Right renal cortex interstitium (tissue), 3 donors: ENCODE data around the gene SPCS3. TPM values are rescaled to one million over a fixed set of nuclear protein-coding genes. Genes with fewer than 3 reads are reported as not detected.
"Not testable (repeated sequence)": the region's sequence is repeated elsewhere in the genome, so short reads cannot be mapped to it uniquely, and the experiment has no call there.

ENCODE experiments used
- DNase-seq, 3 donors: peaks; one replicate each; pipeline ENCODE4 v3.0.0-alpha.2; 2013; ENCODE audit warnings: low read depth in 3 of 3, low spot score in 2 of 3
- polyA plus RNA-seq, 3 donors: library from polyadenylated mRNA; unstranded; fragments of 120-200 nt; gene quantifications; one replicate each; pipeline ENCODE4 v1.2.1, GENCODE V29; 2013; ENCODE audit not compliant: insufficient read length in 3 of 3

SPCS3 gene
- 10 to 100 TPM; 84.8 to 90.1 (median 86.6) TPM for polyA plus RNA-seq

- DNase-seq, result peak; percentile 82 to 95 (median 90)
Observed at GRCh38 chr4:176319704-176320339, at the start of gene SPCS3. Gene SPCS3 (plus strand): TSS chr4:176319966. CDS start chr4:176320077, 111 bp downstream.

- peak in 2 of 3 donors; percentile 2 to 12 for DNase-seq
Observed at GRCh38 chr4:176270669-176271068, 49.1 kb upstream of the SPCS3 start.

GRCh38 chr4:176271749-176272148, 48.0 kb upstream of the SPCS3 start:
- DNase-seq, result no peak

GRCh38 chr4:176272799-176273198, 47.0 kb upstream of the SPCS3 start:
- no peak for DNase-seq

- DNase-seq, result no peak
Observed at GRCh38 chr4:176273736-176274135, 46.0 kb upstream of the SPCS3 start.

GRCh38 chr4:176274441-176274840, 45.3 kb upstream of the SPCS3 start:
- no peak for DNase-seq

- DNase-seq, result no peak
Observed at GRCh38 chr4:176276710-176277109, 43.1 kb upstream of the SPCS3 start.

GRCh38 chr4:176277162-176277904, 42.4 kb upstream of the SPCS3 start:
- DNase-seq, result peak in 2 of 3 donors; percentile 7 to 16

- DNase-seq, result not testable (repeated sequence)
Observed at GRCh38 chr4:176279560-176279959, 40.2 kb upstream of the SPCS3 start.

- no peak for DNase-seq
Observed at GRCh38 chr4:176286728-176287127, 33.0 kb upstream of the SPCS3 start.

- no peak for DNase-seq
Observed at GRCh38 chr4:176287546-176287945, 32.2 kb upstream of the SPCS3 start.

GRCh38 chr4:176288020-176288419, 31.7 kb upstream of the SPCS3 start:
- no peak for DNase-seq

- DNase-seq, result no peak
Observed at GRCh38 chr4:176289561-176289960, 30.2 kb upstream of the SPCS3 start.

- no peak for DNase-seq
Observed at GRCh38 chr4:176290520-176290919, 29.2 kb upstream of the SPCS3 start.

- DNase-seq, result no peak
Observed at GRCh38 chr4:176291748-176292147, 28.0 kb upstream of the SPCS3 start.

GRCh38 chr4:176292920-176293319, 26.8 kb upstream of the SPCS3 start:
- DNase-seq, result no peak

GRCh38 chr4:176293660-176294059, 26.1 kb upstream of the SPCS3 start:
- no peak for DNase-seq

GRCh38 chr4:176295907-176296306, 23.9 kb upstream of the SPCS3 start:
- DNase-seq, result not testable (repeated sequence)

GRCh38 chr4:176298664-176299063, 21.1 kb upstream of the SPCS3 start:
- no peak for DNase-seq

GRCh38 chr4:176300036-176300435, 19.7 kb upstream of the SPCS3 start:
- no peak for DNase-seq

GRCh38 chr4:176300565-176300964, 19.2 kb upstream of the SPCS3 start:
- no peak for DNase-seq
